H1 (cell line): Measurements from ENCODE around the gene ADGRB3. TPM values are rescaled to one million over a fixed set of nuclear protein-coding genes. Genes with fewer than 3 reads are reported as not detected.

Experiments
- BACH1 ChIP-seq: IDR thresholded peaks from 2 replicates; pipeline ENCODE4 v1.6.1; 2012; ENCODE audit warnings: low read length, improper control_type of control experiment
- E2F6 ChIP-seq: IDR thresholded peaks from 2 replicates; pipeline ENCODE4 v1.6.1; 2012; ENCODE audit warnings: inconsistent platforms
- GTF2F1 ChIP-seq: IDR thresholded peaks from 2 replicates; pipeline ENCODE4 v1.6.1; 2012; ENCODE audit warnings: low read depth, low read length, improper control_type of control experiment, borderline replicate concordance
- JUN ChIP-seq: IDR thresholded peaks from 2 replicates; pipeline ENCODE4 v1.6.1; 2011; ENCODE audit warnings: low read depth, mild to moderate bottlenecking, improper control_type of control experiment, low read length
- POU5F1 ChIP-seq: IDR thresholded peaks from 2 replicates; pipeline ENCODE4 v1.6.1; 2011; ENCODE audit warnings: low read depth, mild to moderate bottlenecking, low read length, moderate library complexity
- SRF ChIP-seq: IDR thresholded peaks from 2 replicates; pipeline ENCODE4 v1.6.1; 2011; ENCODE audit warnings: mild to moderate bottlenecking, low read depth, low read length, moderate library complexity
- TAF7 ChIP-seq: optimal IDR thresholded peaks from 2 replicates; pipeline ENCODE3; 2011; ENCODE audit warnings: low read depth, mild to moderate bottlenecking, inconsistent platforms, low read length, moderate library complexity, borderline replicate concordance
- polyA plus RNA-seq, 7 experiments: library from polyadenylated mRNA; depleted of rRNA in 3 of 7; stranded (reverse) in 5 of 7; unstranded in 2 of 7; fragments of >200 nt in 5 of 7; fragments of 200-250 nt in 2 of 7; gene quantifications; 1 replicate in 5 of 7; 2 replicates in 1 of 7; 4 replicates in 1 of 7; pipeline versions ENCODE4 v1.2.1 to v1.2.3, GENCODE V29; 2011 to 2013; ENCODE audit warnings: missing spikeins in 2 of 7, mixed read lengths in 2 of 7
- total RNA-seq: library from RNA; stranded (reverse); fragmentation: NEBNext Ultra II Directional; extraction: Animal tissue kit (Norgen Biotek cat#: 25700); gene quantifications from 2 replicates; pipeline ENCODE4 v1.2.1, GENCODE V29; 2021
- TF ChIP-seq, protein P1 (sequence below): IDR thresholded peaks from 2 replicates; pipeline ENCODE4 v1.6.1; 2012; ENCODE audit warnings: low read length, inconsistent platforms

Gene ADGRB3
- total and polyA plus RNA-seq, 2 of the 8 experiments (the other 6 are each of a cell fraction or from before 2014, with no cell fraction given) = 0.35 to 1.2 TPM

DNA sequence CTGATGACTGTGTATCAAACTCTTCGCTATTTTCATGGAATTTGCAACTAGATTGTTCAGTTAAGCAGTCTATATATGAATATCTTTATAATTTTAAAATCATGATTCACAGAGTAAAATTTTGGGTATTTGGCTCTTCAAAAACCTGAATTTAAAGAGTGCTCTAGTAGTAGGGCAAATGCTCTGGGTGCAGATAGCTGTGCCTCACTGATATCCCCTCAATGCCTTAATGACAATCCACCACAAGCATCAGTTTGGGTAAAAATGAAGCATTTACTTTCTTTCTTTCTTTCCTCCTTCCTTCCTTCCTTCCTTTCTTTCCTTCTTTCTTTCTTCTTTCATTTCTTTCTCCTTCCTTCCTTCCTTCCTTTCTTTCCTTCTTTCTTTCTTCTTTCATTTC lies 239.7 kb downstream of the ADGRB3 start (continued):
- TF ChIP-seq, protein P1, sequence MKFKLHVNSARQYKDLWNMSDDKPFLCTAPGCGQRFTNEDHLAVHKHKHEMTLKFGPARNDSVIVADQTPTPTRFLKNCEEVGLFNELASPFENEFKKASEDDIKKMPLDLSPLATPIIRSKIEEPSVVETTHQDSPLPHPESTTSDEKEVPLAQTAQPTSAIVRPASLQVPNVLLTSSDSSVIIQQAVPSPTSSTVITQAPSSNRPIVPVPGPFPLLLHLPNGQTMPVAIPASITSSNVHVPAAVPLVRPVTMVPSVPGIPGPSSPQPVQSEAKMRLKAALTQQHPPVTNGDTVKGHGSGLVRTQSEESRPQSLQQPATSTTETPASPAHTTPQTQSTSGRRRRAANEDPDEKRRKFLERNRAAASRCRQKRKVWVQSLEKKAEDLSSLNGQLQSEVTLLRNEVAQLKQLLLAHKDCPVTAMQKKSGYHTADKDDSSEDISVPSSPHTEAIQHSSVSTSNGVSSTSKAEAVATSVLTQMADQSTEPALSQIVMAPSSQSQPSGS = no peak
- TF ChIP-seq GTF2F1 (no peak), TAF7 (no peak), BACH1 (no peak), E2F6 (no peak), SRF (no peak), POU5F1 (no peak), JUN (no peak)
